SK-N-SH (cell line): ENCODE data around the gene EXOG. TPM values are rescaled to one million over a fixed set of nuclear protein-coding genes. Genes with fewer than 3 reads are reported as not detected.

Source experiments
- CTCF ChIA-PET: fragments of 300-600, 350-600 bp; formaldehyde crosslinking; extraction: SDS; loops from one replicate; lab custom pipeline; 2021; lab: Yijun Ruan, JAX
- POLR2A ChIA-PET: fragments of 350-600 bp; sonication (Branson Sonifier 250); formaldehyde crosslinking; extraction: SDS; loops from one replicate; lab custom pipeline; 2020; ENCODE audit warnings: antibody characterized with exemption, inconsistent platforms; lab: Yijun Ruan, JAX
- DNase-seq: peaks from one replicate; pipeline ENCODE4 v3.0.0; 2012
- H2AFZ ChIP-seq: fragments of 200-600 bp; sonication (generic); 2 replicates; pipeline ENCODE4 v1.8.1; 2016; ENCODE audit warnings: antibody characterized with exemption, mild to moderate bottlenecking, low read depth
- H3F3A ChIP-seq: fragments of 200-600 bp; sonication (generic); replicated peaks from 2 replicates; pipeline ENCODE3; 2016; ENCODE audit warnings: antibody characterized with exemption, mild to moderate bottlenecking; ENCODE audit not compliant: insufficient read depth
- H3K27ac ChIP-seq, 2 experiments: fragments of 200-500 bp in 1 of 2; fragments of 200-600 bp in 1 of 2; sonication (Bioruptor generic) in 1 of 2; sonication (generic), shearing (Covaris generic) in 1 of 2; 2 replicates each; pipeline versions ENCODE4 v1.5.1 to v1.6.1; 2014 to 2016; ENCODE audit warnings: low read depth in 2 of 2, inconsistent platforms in 1 of 2, low read length in 1 of 2, mild to moderate bottlenecking in 1 of 2, mixed read lengths in 1 of 2
- H3K27me3 ChIP-seq: fragments of 200-600 bp; sonication (generic), shearing (Covaris generic); 2 replicates; pipeline ENCODE4 v1.6.1; 2016; ENCODE audit warnings: mixed run types; ENCODE audit not compliant: insufficient read depth
- H3K36me3 ChIP-seq, 2 experiments: fragments of 200-500 bp in 1 of 2; fragments of 200-600 bp in 1 of 2; sonication (Bioruptor generic) in 1 of 2; sonication (generic) in 1 of 2; replicated peaks in 1 of 2; 2 replicates each; pipeline versions ENCODE3 to v1.5.1; 2014 to 2016; ENCODE audit warnings: low read length in 1 of 2, mild to moderate bottlenecking in 1 of 2; ENCODE audit not compliant: insufficient read depth in 2 of 2, control insufficient read depth in 1 of 2
- H3K4me1 ChIP-seq, 2 experiments: fragments of 200-500 bp in 1 of 2; fragments of 200-600 bp in 1 of 2; sonication (Bioruptor generic) in 1 of 2; sonication (generic), shearing (Covaris generic) in 1 of 2; 2 replicates each; pipeline versions ENCODE4 v1.5.1 to v1.6.1; 2014 to 2016; ENCODE audit warnings: low read depth in 1 of 2, low read length in 1 of 2, mixed run types in 1 of 2; ENCODE audit not compliant: insufficient read depth in 2 of 2, control insufficient read depth in 1 of 2
- H3K4me2 ChIP-seq: fragments of 200-600 bp; sonication (generic), shearing (Covaris generic); 2 replicates; pipeline ENCODE4 v1.6.1; 2017; ENCODE audit warnings: mixed run types
- H3K4me3 ChIP-seq, 2 experiments: fragments of 200-500 bp in 1 of 2; fragments of 200-600 bp in 1 of 2; sonication (Bioruptor generic) in 1 of 2; sonication (generic), shearing (Covaris generic) in 1 of 2; 2 replicates each; pipeline versions ENCODE4 v1.5.1 to v1.8.1; 2014 to 2016; ENCODE audit warnings: low read depth in 2 of 2, inconsistent platforms in 1 of 2, low read length in 1 of 2, mild to moderate bottlenecking in 1 of 2, mixed read lengths in 1 of 2, moderate library complexity in 1 of 2
- H3K79me2 ChIP-seq: fragments of 200-600 bp; sonication (generic); 2 replicates; pipeline ENCODE4 v1.8.1; 2017; ENCODE audit warnings: mild to moderate bottlenecking; ENCODE audit not compliant: insufficient read depth
- H3K9ac ChIP-seq: fragments of 200-600 bp; sonication (generic); 2 replicates; pipeline ENCODE4 v1.6.1; 2017; ENCODE audit warnings: mixed run types
- H3K9me2 ChIP-seq: fragments of 200-600 bp; sonication (generic); 2 replicates; pipeline ENCODE4 v1.6.1; 2017; ENCODE audit warnings: mixed run types
- H3K9me3 ChIP-seq: fragments of 200-600 bp; sonication (generic); 2 replicates; pipeline ENCODE4 v1.6.1; 2017; ENCODE audit warnings: mixed run types, mild to moderate bottlenecking, moderate library complexity
- H4K20me1 ChIP-seq: fragments of 200-600 bp; sonication (generic); 2 replicates; pipeline ENCODE4 v1.6.1; 2017; ENCODE audit warnings: mild to moderate bottlenecking, mixed run types; ENCODE audit not compliant: insufficient read depth
- CTCF ChIP-seq: fragments of 200-600 bp; sonication (generic); IDR thresholded peaks from 2 replicates; pipeline ENCODE4 v1.6.1; 2017; ENCODE audit warnings: antibody characterized with exemption, mild to moderate bottlenecking, moderate library complexity
- EP300 ChIP-seq, 2 experiments: IDR thresholded peaks; 2 replicates each; pipeline versions ENCODE4 v1.4.0 to v1.6.1; 2012; ENCODE audit warnings: borderline replicate concordance in 1 of 2, low read depth in 1 of 2, low read length in 1 of 2
- FOXJ3 ChIP-seq: sonication (generic); formaldehyde crosslinking; IDR thresholded peaks from 2 replicates; pipeline ENCODE4 v1.5.1; 2020; ENCODE audit warnings: mild to moderate bottlenecking, missing genetic modification reagents
- FOXM1 ChIP-seq: IDR thresholded peaks from 2 replicates; pipeline ENCODE4 v1.4.0; 2012; ENCODE audit warnings: low read depth, mild to moderate bottlenecking
- GATA2 ChIP-seq: sonication (generic); formaldehyde crosslinking; IDR thresholded peaks from 2 replicates; pipeline ENCODE4 v1.5.0; 2020; ENCODE audit warnings: mild to moderate bottlenecking, missing genetic modification reagents
- NRF1 ChIP-seq: IDR thresholded peaks from 2 replicates; pipeline ENCODE4 v1.6.1; 2012; ENCODE audit warnings: low read depth, mild to moderate bottlenecking, low read length
- POLR2AphosphoS5 ChIP-seq: IDR thresholded peaks from 2 replicates; pipeline ENCODE4 v1.6.1; 2012; ENCODE audit warnings: low read depth, low read length
- RAD21 ChIP-seq: IDR thresholded peaks from 2 replicates; pipeline ENCODE4 v1.6.1; 2012; ENCODE audit warnings: mild to moderate bottlenecking, low read length
- REST ChIP-seq: IDR thresholded peaks from 2 replicates; pipeline ENCODE4 v1.6.1; 2012; ENCODE audit warnings: mild to moderate bottlenecking, low read depth, low read length, moderate library complexity
- RFX5 ChIP-seq: IDR thresholded peaks from 2 replicates; pipeline ENCODE4 v1.6.1; 2012; ENCODE audit warnings: mild to moderate bottlenecking, improper control_type of control experiment, low read length
- TCF12 ChIP-seq: IDR thresholded peaks from 2 replicates; pipeline ENCODE4 v1.4.0; 2012
- USF2 ChIP-seq: fragments of 150-350 bp; IDR thresholded peaks from 2 replicates; pipeline ENCODE4 v1.6.1; 2017; ENCODE audit warnings: antibody characterized with exemption, low read length, low read depth, borderline replicate concordance
- ZBTB33 ChIP-seq: IDR thresholded peaks from 2 replicates; pipeline ENCODE4 v1.4.0; 2012; ENCODE audit warnings: low read depth, borderline replicate concordance
- WGBS: methylation state at CpG from one replicate; pipeline ENCODE4 v1.1.6; 2017; ENCODE audit warnings: low lambda C conversion rate; 5-methylcytosine and 5-hydroxymethylcytosine counted together
- polyA plus RNA-seq, 3 experiments: library from polyadenylated mRNA; depleted of rRNA; stranded (reverse); fragments of >200 nt; gene quantifications; 2 replicates each; pipeline ENCODE4 v1.2.3, GENCODE V29; 2012
- TF ChIP-seq, protein P1 (sequence below): fragments of 150-350 bp; IDR thresholded peaks from 2 replicates; pipeline ENCODE4 v1.6.1; 2016; ENCODE audit warnings: mild to moderate bottlenecking, low read depth, low read length
- TF ChIP-seq, protein P2 (sequence below): IDR thresholded peaks from 2 replicates; pipeline ENCODE4; 2012

The EXOG gene
- polyA plus RNA-seq, 1 of the 3 experiments (the other 2 are of a cell fraction), result 6.2 TPM

DNA sequence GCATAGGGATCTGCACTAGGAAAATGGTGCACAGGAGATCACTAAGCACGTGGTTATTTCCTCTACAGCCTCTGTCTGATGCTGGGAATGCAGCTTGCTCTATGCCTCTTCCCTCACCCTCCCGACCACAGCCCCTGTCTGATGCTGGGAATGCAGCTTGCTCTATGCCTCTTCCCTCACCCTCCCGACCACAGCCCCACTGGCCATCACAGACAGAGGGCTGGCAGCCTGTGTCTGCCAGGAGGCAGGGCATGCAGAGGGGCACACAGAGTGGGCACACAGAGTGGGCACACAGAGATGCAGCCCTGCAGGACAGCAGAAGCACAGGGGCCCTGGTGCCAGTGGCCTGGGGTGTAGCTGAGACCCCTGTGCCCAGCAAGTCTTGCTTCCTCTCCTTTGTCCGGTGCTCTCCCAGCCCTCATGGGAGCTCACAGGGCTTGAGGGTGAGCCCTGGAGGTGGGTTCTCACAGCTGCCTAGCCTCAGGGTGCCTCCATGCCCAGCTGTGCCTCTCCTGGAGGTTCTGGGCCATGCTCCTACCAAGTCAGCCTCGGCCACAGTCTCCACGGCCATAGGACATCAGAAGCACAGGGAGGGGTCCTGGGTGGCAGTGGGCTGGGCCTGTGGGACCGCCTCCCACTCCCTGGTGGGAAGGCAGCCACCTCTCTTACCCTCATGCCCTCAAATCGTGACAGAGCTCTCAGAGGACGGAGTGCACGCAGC is 65.8 kb downstream of the EXOG start:
- H3F3A ChIP-seq, result no peaks in the 10 kb centered on the region
- no peak overlapping the region for H3K4me2 ChIP-seq
- H4K20me1 ChIP-seq, result no peaks in the 10 kb centered on the region
- CTCF ChIA-PET, result interaction anchor here (1.1 to 2.4 kb wide), 4 partner anchors 14 to 90 kb away, joined by 3 to 6 read pairs (median 5); no protein-coding TSS in a partner anchor
- H3K4me1 ChIP-seq, result no peaks in the 10 kb centered on the region; a peak in 1 of 4 replicates
- no peaks in the 10 kb centered on the region for H3K79me2 ChIP-seq
- H3K27ac ChIP-seq, result no peak overlapping the region
- no peak overlapping the region for H2AFZ ChIP-seq
- POLR2A ChIA-PET, result no interaction called here
- no peaks in the 10 kb centered on the region for H3K36me3 ChIP-seq
- TF ChIP-seq RAD21, result no peak
- TF ChIP-seq TCF12, result no peak
- TF ChIP-seq, protein P1, sequence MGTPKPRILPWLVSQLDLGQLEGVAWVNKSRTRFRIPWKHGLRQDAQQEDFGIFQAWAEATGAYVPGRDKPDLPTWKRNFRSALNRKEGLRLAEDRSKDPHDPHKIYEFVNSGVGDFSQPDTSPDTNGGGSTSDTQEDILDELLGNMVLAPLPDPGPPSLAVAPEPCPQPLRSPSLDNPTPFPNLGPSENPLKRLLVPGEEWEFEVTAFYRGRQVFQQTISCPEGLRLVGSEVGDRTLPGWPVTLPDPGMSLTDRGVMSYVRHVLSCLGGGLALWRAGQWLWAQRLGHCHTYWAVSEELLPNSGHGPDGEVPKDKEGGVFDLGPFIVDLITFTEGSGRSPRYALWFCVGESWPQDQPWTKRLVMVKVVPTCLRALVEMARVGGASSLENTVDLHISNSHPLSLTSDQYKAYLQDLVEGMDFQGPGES, result no peak
- no peak for TF ChIP-seq NRF1
- TF ChIP-seq EP300 (IDR thresholded peaks at IDR 0.05; ENCODE audit: borderline replicate concordance in 1 of 2, low read depth in 1 of 2, low read length in 1 of 2), result no peak
- TF ChIP-seq USF2, result no peak
- no peak for TF ChIP-seq POLR2AphosphoS5
- TF ChIP-seq RFX5, result no peak
- no peak for TF ChIP-seq GATA2 (CRISPR knock-in tag)
- TF ChIP-seq CTCF, result no peak
- no peak overlapping the region for H3K9ac ChIP-seq
- no peaks in the 10 kb centered on the region for H3K9me2 ChIP-seq
- WGBS, result 36% methylated on average over 9 of the region's 10 CpGs
- no peaks in the 10 kb centered on the region for H3K27me3 ChIP-seq
- no peak overlapping the region for H3K4me3 ChIP-seq
- DNase-seq, result no peak
- no peaks in the 10 kb centered on the region for H3K9me3 ChIP-seq

GRCh38 chr3:38562467-38562925 is 66.4 kb downstream of the EXOG start:
- Histone ChIP-seq H3K27me3 (no peaks in the 10 kb centered on the region), H2AFZ (no peak overlapping the region)
- CTCF ChIA-PET, result interaction anchor here (1.1 to 2.4 kb wide), 3 partner anchors 18 to 89 kb away, joined by 4 to 6 read pairs (median 6); no protein-coding TSS in a partner anchor
- TF ChIP-seq FOXJ3 (CRISPR knock-in tag), result no peak
- TF ChIP-seq GATA2 (CRISPR knock-in tag), result no peak
- TF ChIP-seq ZBTB33, result no peak
- no peak for TF ChIP-seq POLR2AphosphoS5
- no peak for TF ChIP-seq REST
- no peak for TF ChIP-seq FOXM1
- TF ChIP-seq RFX5, result no peak
- TF ChIP-seq, protein P2, sequence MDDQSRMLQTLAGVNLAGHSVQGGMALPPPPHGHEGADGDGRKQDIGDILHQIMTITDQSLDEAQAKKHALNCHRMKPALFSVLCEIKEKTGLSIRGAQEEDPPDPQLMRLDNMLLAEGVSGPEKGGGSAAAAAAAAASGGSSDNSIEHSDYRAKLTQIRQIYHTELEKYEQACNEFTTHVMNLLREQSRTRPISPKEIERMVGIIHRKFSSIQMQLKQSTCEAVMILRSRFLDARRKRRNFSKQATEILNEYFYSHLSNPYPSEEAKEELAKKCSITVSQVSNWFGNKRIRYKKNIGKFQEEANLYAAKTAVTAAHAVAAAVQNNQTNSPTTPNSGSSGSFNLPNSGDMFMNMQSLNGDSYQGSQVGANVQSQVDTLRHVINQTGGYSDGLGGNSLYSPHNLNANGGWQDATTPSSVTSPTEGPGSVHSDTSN, result no peak

More at GRCh38 chr3:38562467-38562925, 66.4 kb downstream of the EXOG start:
- H3F3A ChIP-seq, result no peaks in the 10 kb centered on the region
- H3K9ac ChIP-seq, result no peak overlapping the region
- H4K20me1 ChIP-seq, result no peaks in the 10 kb centered on the region
- WGBS, result 85% methylated on average over 7 of the region's 7 CpGs
- H3K27ac ChIP-seq, result no peak overlapping the region
- no peak overlapping the region for H3K4me3 ChIP-seq
- no peaks in the 10 kb centered on the region for H3K9me3 ChIP-seq
- H3K4me2 ChIP-seq, result no peak overlapping the region
- DNase-seq, result no peak
- H3K9me2 ChIP-seq, result no peaks in the 10 kb centered on the region
- no peaks in the 10 kb centered on the region for H3K36me3 ChIP-seq
- no peaks in the 10 kb centered on the region; a peak in 1 of 4 replicates for H3K4me1 ChIP-seq
- H3K79me2 ChIP-seq, result no peaks in the 10 kb centered on the region
- POLR2A ChIA-PET, result no interaction called here
